GM12874 (cell line): Measurements from ENCODE around the gene PPM1K.

Experiments used
- TF ChIP-seq, protein P1 (sequence below): IDR thresholded peaks from 2 replicates; pipeline ENCODE4 v1.5.1; 2011; ENCODE audit warnings: low read depth, mild to moderate bottlenecking, control low read depth, low read length, moderate library complexity; ENCODE audit not compliant: insufficient read depth

Gene PPM1K

DNA sequence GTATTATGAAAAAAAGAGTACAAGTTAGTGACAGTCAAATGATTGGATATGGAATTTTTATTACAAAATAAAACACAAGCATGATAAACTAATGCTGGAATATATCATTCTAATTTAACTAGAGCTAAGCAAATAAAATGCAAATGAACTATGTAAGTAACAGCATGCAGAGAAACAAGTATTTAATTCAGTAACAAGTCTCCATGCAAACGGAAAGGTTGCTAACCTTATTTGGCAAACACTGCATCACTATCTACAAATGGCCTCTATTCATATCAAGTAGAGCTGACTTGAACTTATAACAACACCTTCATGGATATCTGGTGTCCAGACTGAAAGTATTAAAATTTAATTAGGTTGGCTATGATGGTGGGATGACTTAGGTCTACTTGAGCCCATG lies 15.4 kb downstream of the PPM1K start:
- TF ChIP-seq, protein P1, sequence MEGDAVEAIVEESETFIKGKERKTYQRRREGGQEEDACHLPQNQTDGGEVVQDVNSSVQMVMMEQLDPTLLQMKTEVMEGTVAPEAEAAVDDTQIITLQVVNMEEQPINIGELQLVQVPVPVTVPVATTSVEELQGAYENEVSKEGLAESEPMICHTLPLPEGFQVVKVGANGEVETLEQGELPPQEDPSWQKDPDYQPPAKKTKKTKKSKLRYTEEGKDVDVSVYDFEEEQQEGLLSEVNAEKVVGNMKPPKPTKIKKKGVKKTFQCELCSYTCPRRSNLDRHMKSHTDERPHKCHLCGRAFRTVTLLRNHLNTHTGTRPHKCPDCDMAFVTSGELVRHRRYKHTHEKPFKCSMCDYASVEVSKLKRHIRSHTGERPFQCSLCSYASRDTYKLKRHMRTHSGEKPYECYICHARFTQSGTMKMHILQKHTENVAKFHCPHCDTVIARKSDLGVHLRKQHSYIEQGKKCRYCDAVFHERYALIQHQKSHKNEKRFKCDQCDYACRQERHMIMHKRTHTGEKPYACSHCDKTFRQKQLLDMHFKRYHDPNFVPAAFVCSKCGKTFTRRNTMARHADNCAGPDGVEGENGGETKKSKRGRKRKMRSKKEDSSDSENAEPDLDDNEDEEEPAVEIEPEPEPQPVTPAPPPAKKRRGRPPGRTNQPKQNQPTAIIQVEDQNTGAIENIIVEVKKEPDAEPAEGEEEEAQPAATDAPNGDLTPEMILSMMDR: no peak

DNA sequence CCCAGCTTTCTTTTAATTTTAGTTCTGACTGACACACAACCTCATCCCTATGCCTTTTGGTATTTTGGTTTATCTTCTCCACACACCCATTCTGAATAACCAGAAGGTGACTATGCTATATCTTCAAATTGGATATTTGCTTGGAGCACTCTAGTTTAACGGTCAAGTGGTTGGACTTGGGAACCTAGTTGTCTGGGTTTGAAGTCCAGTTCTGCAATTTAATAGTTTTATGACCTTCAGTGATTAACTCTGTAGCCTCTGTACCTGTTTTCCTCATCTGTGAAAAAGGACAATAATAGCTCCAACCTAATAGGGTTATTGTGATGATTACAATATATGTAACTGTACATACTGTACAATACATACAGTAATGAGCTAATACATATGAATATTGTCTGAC lies 20.0 kb downstream of the PPM1K start:
- TF ChIP-seq, protein P1: no peak

GRCh38 chr4:88257726-88258125 lies 26.6 kb downstream of the PPM1K start:
- TF ChIP-seq, protein P1: no peak

- TF ChIP-seq, protein P1: no peak
Measured at GRCh38 chr4:88255111-88255510, 29.2 kb downstream of the PPM1K start.

DNA sequence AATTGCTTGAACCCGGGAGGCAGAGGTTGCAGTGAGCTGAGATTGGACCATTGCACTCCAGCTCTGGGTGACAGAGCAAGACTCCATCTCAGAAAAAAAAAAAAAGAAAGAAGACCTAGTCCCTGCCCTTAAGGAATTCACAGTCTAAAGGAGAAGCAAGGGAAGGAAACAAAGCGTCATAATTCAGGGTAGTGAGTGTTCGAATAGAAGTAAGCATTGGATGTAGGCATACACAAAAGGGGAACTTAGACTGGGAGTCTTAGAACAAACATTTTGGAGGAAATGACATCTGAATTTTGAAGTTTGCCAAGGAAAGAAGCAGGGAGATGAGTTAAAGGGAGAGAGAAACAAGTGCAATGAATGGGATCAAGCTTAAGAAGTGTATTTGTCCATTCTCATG lies 32.4 kb downstream of the PPM1K start:
- TF ChIP-seq, protein P1: no peak

- TF ChIP-seq, protein P1: no peak
Measured at GRCh38 chr4:88247148-88247547, 37.2 kb downstream of the PPM1K start.

- TF ChIP-seq, protein P1: no peak
Measured at GRCh38 chr4:88246600-88246999, 37.8 kb downstream of the PPM1K start.
